KOPT-K1 (cell line): ENCODE data around the gene NPHP4.

ENCODE experiments used
- H3K27ac ChIP-seq: fragments of 200-600 bp; sonication (generic); 2 replicates; pipeline ENCODE4 v1.5.1; 2016; ENCODE audit warnings: antibody characterized with exemption, mild to moderate bottlenecking, low read depth, low read length; ENCODE audit not compliant: poor library complexity, severe bottlenecking
- H3K36me3 ChIP-seq: fragments of 200-600 bp; sonication (generic); 2 replicates; pipeline ENCODE4 v1.5.1; 2017; ENCODE audit warnings: antibody characterized with exemption, mild to moderate bottlenecking, low read length, moderate library complexity; ENCODE audit not compliant: insufficient read depth
- H3K9me3 ChIP-seq: fragments of 200-600 bp; sonication (generic); 2 replicates; pipeline ENCODE4 v1.5.1; 2017; ENCODE audit warnings: antibody characterized with exemption, low read length, mild to moderate bottlenecking; ENCODE audit not compliant: insufficient read depth, poor library complexity, severe bottlenecking

The NPHP4 gene

DNA sequence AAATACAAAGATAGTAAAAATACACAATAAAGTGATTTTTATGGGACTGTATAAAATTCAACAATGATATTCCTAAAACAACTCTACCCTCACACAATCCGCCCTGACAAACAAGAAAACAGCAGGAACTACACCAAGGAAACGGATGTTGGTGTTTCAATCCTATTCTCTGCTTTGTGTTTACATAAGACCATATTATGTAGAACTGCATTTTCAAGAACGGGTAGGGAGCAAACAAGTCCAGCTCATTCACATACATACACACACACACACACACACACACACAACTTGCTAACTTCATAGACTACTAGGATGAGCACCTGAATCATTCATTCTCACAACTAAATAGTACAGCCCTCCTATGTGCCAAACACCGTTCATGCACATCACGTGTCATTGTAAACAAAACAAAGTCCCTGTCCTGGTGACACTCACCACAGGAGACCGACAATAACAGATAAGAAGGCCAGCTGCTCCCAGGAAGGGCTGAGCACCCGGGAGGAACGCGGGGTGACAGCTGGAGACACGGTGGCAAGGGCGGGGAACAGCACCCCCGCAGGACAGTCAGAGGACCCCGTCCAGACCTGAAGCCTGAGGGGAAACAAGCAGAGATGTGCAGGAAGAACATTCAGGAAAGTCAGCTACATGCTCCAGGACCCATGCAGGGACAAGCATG is 43.0 kb downstream of the NPHP4 start:
- H3K27ac ChIP-seq: no peak overlapping the region
- peaks cover 70% of the 10 kb centered on the region for H3K36me3 ChIP-seq

DNA sequence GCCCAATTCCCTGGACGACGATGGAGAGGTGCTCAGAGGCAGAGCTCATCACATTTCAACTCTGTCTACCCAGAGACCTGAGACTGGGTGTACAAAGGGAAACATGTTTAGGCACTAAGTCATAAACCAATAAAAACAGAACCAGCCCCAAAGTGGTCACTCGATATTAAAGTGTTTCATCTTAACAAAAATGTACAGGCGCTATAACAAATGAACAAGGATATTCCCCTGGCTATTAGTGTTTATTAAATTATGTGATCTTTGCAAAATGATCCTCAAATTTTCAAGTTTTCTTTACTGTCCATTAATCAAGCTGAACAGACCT is 43.6 kb downstream of the NPHP4 start:
- Histone ChIP-seq H3K27ac (no peak overlapping the region), H3K9me3 (no peaks in the 10 kb centered on the region), H3K36me3 (peaks cover 67% of the 10 kb centered on the region)

More for the DNA sequence above, 43.0 kb downstream of the NPHP4 start:
- no peaks in the 10 kb centered on the region for H3K9me3 ChIP-seq

DNA sequence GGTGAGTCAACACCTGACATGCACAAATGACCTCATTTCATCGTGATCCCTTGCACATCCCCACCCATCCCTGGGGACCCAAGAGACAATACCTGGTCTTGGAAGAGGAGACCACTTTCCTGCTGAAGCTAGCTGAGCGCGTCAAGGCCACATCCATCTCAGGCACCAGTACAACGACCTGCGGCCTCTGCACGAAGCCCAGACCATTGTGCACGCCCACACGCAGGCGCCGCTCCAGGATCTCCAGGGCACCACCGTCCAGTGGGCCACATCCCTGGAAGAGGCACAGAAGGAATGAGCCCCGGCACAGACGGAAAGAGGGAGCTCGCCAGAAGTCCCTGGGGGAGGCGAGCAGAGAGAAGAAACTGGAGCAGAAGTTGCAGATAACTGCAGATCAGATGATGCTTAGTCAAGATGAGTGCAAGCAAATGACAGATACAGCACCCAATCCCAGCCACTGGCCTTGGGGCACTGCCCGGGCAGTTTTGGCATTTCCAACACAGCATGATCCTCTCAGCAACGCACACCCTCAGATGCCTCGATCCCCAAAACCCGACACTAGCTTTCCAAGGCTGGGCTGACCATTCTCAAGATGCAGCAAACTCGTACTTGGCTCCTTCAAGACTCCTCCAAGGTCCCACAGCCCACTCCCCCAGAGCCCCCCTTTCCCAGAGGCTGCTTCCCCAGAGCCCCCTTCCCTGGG is 44.1 kb downstream of the NPHP4 start:
- Histone ChIP-seq H3K27ac (no peak overlapping the region), H3K36me3 (peaks cover 67% of the 10 kb centered on the region), H3K9me3 (no peaks in the 10 kb centered on the region)

DNA sequence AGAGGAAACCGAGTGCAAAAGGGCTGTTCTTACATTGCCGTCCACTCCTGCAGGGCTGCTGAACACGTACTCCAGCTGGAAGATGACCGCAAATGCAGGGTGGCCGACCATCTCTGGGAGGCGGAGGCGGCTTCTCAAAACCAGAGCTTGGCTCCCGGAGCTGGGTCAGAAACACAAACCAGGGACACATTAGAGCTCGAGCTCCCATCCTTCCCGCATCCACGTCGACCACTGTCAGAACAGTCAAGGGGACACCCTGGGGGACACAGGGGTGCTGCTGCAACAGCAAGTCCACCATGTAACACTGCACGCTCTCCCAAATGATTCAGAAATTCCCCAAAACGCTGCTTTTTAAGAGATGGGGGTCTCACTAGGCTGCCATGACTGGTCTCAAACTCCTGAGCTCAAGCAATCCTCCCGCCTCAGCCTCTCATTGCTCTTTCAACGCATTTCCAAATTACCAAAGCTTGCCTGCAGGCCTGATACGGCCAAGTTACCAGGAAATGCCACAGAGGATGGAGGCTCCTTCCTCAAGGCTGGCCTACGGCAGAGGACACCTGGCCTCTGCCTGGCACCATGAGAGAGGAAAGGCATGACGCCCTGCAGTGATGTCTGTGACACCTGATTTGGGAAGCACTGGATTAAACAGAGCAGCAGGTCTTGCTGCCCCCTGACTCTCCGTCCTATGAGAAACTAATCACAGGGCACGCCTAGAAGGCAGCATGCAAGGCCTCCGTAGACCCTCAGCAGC is 45.0 kb downstream of the NPHP4 start:
- Histone ChIP-seq H3K9me3 (no peaks in the 10 kb centered on the region), H3K27ac (no peak overlapping the region), H3K36me3 (peaks cover 65% of the 10 kb centered on the region)

DNA sequence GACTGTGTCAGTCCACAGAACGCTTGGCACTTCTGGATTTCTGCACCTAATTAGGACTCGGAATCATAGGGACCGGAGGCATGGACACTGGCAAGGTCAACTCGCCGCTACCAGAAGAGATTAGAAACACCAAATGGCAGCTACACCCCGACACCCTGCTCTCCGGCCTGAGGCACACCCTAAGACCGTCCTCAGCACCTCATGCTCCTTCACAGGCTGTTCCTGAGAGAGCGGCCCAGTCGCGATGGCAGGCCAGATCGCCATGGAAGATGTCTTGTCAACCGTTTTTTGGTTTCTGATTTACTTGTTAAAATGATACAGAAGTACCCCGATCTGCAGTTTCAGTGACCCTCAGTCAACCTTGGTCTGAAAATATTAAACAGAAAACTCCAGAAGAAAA is 46.8 kb downstream of the NPHP4 start:
- H3K27ac ChIP-seq: no peak overlapping the region
- H3K36me3 ChIP-seq: peaks cover 57% of the 10 kb centered on the region
- no peaks in the 10 kb centered on the region for H3K9me3 ChIP-seq

DNA sequence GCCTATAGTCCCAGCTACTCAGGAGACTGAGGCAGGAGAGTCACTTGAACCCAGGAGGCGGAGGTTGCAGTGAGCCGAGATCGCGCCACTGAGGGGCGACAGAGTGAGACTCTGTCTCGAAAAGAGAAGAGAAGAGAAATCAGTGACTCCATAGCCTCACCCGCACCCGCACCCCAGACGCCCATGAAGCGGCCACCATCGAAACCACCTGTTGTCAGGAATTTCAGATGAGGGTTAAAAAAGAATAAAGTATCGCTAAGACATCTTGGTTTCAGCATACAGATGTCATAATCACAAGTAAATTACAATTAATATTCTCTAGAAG is 47.4 kb downstream of the NPHP4 start:
- Histone ChIP-seq H3K27ac (no peak overlapping the region), H3K36me3 (peaks cover 55% of the 10 kb centered on the region), H3K9me3 (no peaks in the 10 kb centered on the region)

DNA sequence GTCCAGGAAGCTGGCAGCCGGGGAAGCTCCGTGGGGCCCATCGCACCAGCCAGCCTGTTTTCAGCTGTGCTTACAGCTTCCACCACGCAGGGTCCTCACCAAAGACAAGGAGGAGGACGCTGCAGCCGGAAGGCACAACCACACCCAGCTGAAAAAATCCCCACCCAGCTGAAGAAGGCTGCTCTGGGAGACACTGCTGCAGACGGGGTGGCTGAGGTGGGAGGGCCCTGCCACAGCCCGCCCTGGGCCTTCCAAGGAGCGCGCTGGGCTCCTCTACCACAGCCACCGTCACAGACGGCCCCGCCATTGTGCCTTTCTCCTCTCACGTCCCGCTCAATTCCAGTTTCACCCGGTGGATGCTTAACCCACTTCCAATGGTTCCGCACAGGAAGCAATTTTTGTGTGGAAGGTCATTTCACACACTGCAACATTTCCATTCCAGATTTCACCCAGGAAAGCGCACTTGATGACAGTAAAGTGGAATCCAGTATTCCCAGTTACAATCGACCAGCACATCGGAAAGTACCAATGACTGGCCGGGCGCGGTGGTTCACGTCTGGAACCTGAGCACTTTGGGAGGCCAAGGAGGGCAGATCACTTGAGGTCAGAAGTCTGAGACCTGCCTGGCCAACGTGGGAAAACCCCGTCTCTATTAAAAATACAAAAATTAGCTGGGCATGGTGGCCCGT is 47.9 kb downstream of the NPHP4 start:
- no peaks in the 10 kb centered on the region for H3K9me3 ChIP-seq
- H3K27ac ChIP-seq: no peak overlapping the region
- H3K36me3 ChIP-seq: peaks cover 50% of the 10 kb centered on the region

DNA sequence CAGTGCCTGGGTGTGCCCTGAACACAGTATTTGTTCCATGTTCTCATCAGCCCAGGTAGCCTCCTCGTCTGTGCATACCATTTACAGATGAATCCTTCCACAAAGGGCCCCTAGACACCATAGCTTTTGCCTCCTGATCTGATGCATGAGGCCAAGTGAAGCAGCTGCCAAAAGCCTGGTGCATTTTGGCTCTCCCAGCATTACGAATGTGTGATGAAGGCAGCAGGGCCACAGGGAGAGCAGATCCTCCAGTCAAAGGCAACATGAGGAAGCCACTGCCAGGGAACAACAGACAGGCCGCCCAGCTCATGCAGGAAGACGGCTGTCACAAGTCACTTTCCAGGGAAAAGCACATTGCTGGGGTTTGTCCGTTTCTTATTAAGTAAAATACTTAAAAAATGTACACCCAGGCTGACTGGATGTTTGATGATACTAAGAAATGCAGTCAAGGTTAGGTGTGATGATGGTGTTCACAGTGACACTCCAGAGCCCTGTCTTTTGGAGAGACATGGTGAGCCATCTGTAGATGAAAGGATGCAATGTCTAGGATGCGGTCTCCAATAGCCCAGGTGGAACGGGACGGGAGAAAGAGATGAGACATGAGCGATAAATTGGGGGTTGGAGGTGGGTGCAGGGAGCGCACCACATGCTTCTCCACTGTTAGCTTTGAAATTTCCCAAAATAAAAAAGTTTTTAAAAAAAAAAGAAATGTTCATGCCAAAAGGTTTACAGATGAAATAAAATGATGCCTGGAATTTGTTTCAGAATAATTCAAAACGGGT is 48.7 kb downstream of the NPHP4 start:
- Histone ChIP-seq H3K27ac (no peak overlapping the region), H3K36me3 (peaks cover 47% of the 10 kb centered on the region), H3K9me3 (no peaks in the 10 kb centered on the region)

DNA sequence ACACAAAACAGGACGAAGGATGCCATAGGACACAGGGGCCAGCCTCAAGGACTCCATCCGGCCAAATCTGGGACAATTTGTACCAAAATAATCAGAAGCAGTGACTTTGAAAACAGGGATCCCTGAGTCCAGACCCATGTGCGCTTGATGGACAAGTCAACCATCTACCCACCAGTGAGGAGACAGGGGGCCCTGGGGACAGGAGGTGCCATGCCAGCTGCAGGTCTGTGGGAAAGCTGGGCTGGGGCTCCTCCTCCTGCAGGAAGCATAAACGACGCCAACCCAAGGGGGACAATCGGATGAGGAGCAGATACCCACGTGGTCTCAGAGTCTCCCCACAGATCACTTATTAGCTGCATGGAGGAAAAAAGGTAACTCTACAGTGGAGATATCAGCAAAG is 50.6 kb downstream of the NPHP4 start:
- H3K36me3 ChIP-seq: peaks cover 34% of the 10 kb centered on the region
- no peaks in the 10 kb centered on the region for H3K9me3 ChIP-seq
- no peak overlapping the region for H3K27ac ChIP-seq

DNA sequence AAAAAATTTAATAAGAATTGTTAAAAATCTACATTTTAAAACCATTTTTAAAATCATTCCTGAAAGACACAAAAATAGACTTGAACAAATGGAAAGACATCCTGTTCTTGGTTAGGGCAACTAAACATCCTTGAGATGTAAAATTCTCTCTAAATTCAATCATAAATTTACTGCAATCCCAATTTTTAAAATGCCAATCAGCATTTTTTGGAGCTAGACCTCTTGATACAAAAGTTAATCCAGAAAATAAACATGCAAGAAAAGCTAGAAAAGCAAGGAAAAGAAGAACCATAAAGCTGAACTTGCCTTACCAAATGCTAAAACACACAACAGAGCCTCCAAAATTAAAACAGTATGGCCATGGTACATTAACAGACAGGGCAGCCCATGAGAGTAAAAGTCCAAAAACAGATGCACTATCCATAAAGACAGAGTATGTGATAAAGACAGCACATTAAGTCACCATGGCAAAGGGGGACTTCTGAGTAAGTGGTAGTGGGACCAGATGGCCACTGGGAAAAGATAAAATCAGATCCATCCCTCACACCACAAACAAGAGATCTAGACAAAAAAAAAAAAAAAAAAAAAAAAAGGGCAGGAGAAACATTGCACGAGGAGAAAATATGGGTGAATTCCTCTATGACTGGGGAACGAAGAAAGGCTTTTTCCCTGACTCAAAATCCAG is 51.4 kb downstream of the NPHP4 start:
- H3K27ac ChIP-seq: no peak overlapping the region
- peaks cover 26% of the 10 kb centered on the region for H3K36me3 ChIP-seq
- no peaks in the 10 kb centered on the region for H3K9me3 ChIP-seq

DNA sequence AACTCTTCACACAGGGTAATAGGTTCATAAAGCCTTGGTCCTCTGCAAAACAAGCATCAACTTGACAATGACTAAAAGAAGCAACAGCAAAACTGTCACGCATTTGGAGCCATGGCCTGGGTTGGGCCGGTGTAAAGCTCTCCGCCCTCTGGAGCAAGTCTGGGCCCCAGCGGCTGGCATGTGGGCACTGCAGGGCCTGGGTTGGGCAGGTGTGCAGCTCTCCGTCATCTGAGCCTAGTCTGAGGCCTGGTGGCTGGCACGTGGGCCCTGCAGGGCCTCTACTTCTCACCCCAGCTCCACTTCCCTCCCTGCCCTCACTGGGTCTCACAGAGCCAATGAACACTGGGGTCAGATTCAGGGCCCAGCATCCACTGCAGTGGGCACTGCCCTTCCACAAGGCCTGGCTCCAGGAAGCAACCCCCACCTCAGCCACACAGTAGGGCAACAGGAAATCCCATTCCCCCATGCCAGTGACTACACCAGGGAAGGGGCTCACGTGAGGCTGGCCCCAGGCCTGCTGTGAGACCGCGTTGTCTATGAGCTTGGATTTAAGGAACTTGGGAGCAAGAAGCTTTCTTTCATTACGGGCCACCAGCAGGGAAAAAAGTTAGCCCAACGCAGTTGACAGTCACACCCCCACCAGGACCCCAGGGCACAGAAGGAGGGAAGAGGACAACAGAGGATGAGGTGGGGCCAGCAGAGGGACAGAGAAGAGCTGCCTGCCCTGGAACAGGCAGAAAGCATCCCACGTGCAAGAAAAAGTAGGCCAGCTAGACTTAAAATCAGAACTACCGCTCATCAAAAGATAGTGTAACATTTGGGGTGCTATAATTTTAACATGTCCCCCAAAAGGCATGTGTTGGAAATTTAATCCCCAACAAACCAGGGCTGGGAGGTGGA is 52.7 kb downstream of the NPHP4 start:
- Histone ChIP-seq H3K9me3 (no peaks in the 10 kb centered on the region), H3K36me3 (peaks cover 15% of the 10 kb centered on the region; the same call in 1 of the 2 replicates)

DNA sequence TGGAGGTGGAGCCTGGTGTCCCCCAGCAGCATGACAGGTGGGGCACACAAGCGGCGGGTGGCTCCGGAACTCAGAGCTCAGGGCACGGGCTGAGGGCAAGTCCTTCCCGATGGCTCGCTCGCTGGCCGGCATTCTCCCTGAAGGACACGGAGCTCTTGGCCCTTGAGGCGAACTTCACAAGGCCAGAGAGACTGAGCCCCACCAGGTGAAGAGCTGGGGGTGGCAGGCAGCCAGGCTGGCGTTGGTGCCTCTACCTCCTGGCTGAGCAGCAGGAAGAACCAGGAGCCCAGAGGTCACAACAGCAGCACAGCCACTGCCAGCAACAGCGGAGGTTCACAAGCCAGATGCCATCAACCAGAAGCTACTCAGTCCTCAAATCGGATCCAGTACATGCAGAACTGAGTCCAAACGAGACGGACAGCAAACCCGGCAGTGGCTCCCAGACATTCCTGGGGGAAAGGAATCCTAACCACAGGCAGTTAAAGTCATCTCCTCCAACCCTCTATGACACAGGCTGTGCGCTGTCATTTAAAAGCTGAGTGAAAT is 54.1 kb downstream of the NPHP4 start:
- peaks cover 9% of the 10 kb centered on the region; the same call in 1 of the 2 replicates for H3K36me3 ChIP-seq
- H3K27ac ChIP-seq: no peak overlapping the region
- H3K9me3 ChIP-seq: no peaks in the 10 kb centered on the region

More for the DNA sequence above, 52.7 kb downstream of the NPHP4 start:
- H3K27ac ChIP-seq: no peak overlapping the region

DNA sequence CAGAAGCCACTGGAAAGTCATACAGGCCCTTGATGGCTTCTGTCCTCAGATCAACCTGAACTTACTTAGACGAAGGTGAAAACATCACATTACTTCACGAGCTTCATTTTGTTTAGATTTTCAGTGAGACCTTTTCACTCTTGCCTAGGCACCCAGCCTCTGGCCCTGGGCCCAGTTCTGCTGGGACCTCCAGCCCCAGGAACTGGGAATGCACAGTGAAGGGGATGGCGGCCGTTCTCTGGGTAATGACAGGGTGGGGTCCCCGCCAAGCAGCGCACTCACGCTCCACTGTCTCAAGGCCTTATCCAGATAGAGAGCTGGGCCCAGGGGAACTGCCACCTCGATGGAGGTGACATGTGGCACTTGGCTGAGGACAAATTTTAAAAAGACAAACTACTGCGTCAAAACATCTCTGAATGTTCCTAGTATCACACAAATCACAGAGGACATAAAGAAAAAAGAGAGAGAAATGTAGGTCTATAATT is 54.8 kb downstream of the NPHP4 start:
- Histone ChIP-seq H3K27ac (no peak overlapping the region), H3K36me3 (peaks cover 15% of the 10 kb centered on the region; the same call in 1 of the 2 replicates), H3K9me3 (no peaks in the 10 kb centered on the region)
